ENCODE results near the gene CHRNA10. TPM values are rescaled to one million over a fixed set of nuclear protein-coding genes. Genes with fewer than 3 reads are reported as not detected.

CHRNA10 gene, protein sequence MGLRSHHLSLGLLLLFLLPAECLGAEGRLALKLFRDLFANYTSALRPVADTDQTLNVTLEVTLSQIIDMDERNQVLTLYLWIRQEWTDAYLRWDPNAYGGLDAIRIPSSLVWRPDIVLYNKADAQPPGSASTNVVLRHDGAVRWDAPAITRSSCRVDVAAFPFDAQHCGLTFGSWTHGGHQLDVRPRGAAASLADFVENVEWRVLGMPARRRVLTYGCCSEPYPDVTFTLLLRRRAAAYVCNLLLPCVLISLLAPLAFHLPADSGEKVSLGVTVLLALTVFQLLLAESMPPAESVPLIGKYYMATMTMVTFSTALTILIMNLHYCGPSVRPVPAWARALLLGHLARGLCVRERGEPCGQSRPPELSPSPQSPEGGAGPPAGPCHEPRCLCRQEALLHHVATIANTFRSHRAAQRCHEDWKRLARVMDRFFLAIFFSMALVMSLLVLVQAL
- total RNA-seq = 1 to 10 TPM in 1 of 2 donors, not detected in 1; 1.8 TPM

DNA sequence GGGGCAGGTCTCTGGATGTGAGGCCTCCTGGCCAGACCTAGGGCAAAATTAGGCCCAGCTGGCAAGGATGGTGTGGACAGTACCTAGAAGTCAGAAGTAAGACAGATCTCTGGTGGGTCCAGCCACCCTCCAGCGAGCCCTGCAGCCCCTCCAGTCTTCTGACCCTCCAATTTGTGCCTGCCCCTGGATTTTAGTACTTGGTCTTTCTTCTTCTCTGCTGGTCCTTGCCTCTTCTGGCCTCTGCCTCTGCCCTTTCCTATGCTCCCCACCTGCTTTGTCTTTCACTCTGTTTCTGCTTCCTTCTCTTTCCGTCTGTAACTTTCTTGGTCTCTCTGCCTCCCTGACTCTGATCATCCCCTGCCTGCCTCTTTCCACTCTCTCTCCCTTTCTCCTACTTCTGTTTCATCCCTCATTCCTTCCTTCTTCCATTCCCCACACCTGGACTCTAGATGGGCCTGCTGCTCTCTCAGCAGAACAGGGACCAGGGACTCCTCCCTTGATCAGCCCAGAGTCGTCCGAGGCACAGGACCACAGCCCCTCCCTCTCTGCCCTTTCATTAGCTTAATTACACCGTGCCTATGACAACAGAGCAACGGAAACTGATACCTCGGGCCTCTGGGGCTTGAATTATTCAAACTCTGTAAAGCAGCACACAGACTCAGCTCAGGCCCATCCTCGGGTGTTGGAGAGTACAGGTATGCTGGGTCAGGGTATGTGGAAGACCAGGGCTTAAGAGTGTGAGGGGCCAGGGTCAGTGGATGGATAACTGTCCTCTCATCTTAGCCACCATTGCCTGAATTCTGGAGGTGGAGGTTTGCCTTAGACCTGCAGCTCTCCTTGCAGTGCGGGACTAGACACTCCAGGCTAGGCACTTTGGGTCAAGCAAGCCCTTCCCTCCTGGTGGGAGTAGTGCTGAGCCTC is at the start of gene CHRNA10:
Gene CHRNA10, minus strand, starts transcription at position 51 of the 921 bp plus-strand sequence. CDS start 72 bp downstream, outside the sequence.
- H3K36me3 ChIP-seq = peaks cover 43% of the 10 kb centered on the region

DNA sequence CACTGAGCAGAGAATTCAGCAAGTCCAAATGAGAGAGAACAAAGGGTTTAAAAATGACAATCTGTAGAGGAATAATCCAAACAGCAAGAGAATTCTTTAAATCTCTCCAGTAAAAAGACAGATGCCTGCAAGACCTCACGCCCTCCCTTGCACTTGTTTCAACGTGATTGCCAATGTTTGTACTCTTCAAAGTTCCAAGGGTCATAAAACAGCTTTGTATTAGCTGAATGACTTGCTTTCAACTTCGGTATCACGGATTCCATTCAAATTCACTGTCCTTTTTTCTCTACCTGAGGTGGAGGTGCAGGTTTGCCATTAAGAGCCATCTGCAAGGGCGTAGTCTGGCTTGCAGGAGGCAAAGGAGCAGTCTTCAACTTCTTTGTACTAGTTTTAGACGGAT is 41.1 kb upstream of the CHRNA10 start:
- Histone ChIP-seq H3K4me1 (ENCODE audit: control insufficient read depth in 1 of 2, low read depth in 2 of 2) (no peaks in the 10 kb centered on the region), H3K36me3 (peaks cover 23% of the 10 kb centered on the region)

More for the DNA sequence above, at the start of gene CHRNA10:
- H3K27me3 ChIP-seq (replicated peaks; ENCODE audit: insufficient read depth) = no peaks in the 10 kb centered on the region
- ATAC-seq (ENCODE audit: insufficient number of reproducible peaks, low FRiP score, low read depth) (no peak), DNase-seq (ENCODE audit: low spot score) (no peak)
- no peaks in the 10 kb centered on the region for H3K4me1 ChIP-seq (ENCODE audit: control insufficient read depth in 1 of 2, low read depth in 2 of 2)
- TF ChIP-seq, protein P1, sequence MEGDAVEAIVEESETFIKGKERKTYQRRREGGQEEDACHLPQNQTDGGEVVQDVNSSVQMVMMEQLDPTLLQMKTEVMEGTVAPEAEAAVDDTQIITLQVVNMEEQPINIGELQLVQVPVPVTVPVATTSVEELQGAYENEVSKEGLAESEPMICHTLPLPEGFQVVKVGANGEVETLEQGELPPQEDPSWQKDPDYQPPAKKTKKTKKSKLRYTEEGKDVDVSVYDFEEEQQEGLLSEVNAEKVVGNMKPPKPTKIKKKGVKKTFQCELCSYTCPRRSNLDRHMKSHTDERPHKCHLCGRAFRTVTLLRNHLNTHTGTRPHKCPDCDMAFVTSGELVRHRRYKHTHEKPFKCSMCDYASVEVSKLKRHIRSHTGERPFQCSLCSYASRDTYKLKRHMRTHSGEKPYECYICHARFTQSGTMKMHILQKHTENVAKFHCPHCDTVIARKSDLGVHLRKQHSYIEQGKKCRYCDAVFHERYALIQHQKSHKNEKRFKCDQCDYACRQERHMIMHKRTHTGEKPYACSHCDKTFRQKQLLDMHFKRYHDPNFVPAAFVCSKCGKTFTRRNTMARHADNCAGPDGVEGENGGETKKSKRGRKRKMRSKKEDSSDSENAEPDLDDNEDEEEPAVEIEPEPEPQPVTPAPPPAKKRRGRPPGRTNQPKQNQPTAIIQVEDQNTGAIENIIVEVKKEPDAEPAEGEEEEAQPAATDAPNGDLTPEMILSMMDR (IDR thresholded peaks at IDR 0.05) = no peak
- H3K9me3 ChIP-seq = no peaks in the 10 kb centered on the region
- no peak within 1 kb of the TSS for H3K4me3 ChIP-seq
- H3K27ac ChIP-seq = no peak within 1 kb of the TSS

DNA sequence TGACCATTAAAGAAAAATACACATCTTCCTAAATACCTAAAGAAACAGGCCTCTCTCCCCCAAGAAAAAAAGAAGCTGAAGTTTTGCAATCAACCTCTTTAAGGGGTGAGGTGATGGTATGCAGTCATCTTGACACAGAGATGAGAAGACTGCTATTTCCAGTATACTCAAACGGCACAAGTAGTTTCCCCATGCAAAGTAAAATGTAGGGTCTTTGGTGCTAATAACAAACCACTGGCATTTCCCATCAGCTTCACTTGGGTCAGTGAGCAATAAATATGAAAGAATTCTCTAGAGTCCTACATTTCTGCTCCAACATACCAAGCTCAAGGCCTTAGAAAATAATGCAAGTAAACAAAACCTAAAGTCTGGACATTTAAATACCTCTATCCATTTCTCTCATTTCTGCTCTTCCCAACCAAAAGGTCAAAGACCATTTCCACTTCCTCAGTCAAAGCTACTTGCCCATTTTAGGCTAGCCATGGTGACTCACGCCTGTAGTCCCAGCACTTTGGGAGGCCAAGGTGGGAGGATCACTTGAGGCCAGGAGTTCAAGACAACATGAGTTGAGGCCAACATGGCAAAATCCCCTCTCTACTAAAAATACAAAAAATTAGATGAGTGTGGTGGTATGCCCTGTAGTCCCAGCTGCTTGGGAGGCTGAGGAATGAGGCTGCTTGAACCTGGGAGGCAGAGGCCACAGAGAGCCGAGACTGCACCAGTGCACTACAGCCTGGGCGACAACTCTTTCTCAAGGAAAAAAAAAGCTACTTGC is 39.5 kb upstream of the CHRNA10 start:
- Histone ChIP-seq H3K27ac (no peak overlapping the region), H3K27me3 (replicated peaks; ENCODE audit: insufficient read depth) (no peaks in the 10 kb centered on the region), H3K4me3 (no peak overlapping the region), H3K4me1 (ENCODE audit: control insufficient read depth in 1 of 2, low read depth in 2 of 2) (no peaks in the 10 kb centered on the region), H3K9me3 (no peaks in the 10 kb centered on the region), H3K36me3 (peaks cover 17% of the 10 kb centered on the region)
- TF ChIP-seq, protein P1 (IDR thresholded peaks at IDR 0.05) = no peak
- ATAC-seq (ENCODE audit: insufficient number of reproducible peaks, low FRiP score, low read depth) = no peak
- no peak for DNase-seq (ENCODE audit: low spot score)

More for the DNA sequence above, 41.1 kb upstream of the CHRNA10 start:
- Histone ChIP-seq H3K4me3 (no peak overlapping the region), H3K27me3 (replicated peaks; ENCODE audit: insufficient read depth) (no peaks in the 10 kb centered on the region), H3K27ac (no peak overlapping the region), H3K9me3 (no peaks in the 10 kb centered on the region)
- TF ChIP-seq, protein P1 (IDR thresholded peaks at IDR 0.05) = no peak
- ATAC-seq (ENCODE audit: insufficient number of reproducible peaks, low FRiP score, low read depth) = no peak
- no peak for DNase-seq (ENCODE audit: low spot score)

DNA sequence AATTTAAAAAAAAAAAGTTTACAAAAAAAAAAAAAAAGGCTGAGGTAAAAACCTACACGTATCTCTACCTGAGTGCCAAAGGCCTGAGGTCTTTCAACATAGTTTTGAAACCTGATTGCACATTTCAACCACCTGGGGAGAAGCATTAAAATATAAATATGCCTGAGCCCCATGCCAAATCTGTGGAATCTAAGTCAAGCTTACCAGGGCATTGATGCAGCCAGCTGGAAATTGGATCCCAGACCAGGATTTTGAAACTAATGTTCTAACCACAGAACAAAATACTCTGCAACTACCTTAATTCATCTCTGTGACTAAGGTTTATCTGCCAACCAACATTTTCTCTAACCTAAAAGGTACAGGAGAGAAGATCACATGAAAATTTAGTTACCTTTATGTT is 38.8 kb upstream of the CHRNA10 start:
- Histone ChIP-seq H3K4me3 (no peak overlapping the region), H3K4me1 (ENCODE audit: control insufficient read depth in 1 of 2, low read depth in 2 of 2) (no peaks in the 10 kb centered on the region), H3K9me3 (no peaks in the 10 kb centered on the region), H3K27me3 (replicated peaks; ENCODE audit: insufficient read depth) (no peaks in the 10 kb centered on the region), H3K36me3 (peaks cover 23% of the 10 kb centered on the region), H3K27ac (no peak overlapping the region)
- ATAC-seq (ENCODE audit: insufficient number of reproducible peaks, low FRiP score, low read depth) (no peak), DNase-seq (ENCODE audit: low spot score) (no peak)
- TF ChIP-seq, protein P1 (IDR thresholded peaks at IDR 0.05) = no peak
